ENCODE data around the gene ITGBL1. TPM values are rescaled to one million over a fixed set of nuclear protein-coding genes. Genes with fewer than 3 reads are reported as not detected.

ITGBL1 gene
- total and polyA plus RNA-seq, 7 donors, result 0.16 to 15.0 (median 1.6) TPM; not detected in 1

DNA sequence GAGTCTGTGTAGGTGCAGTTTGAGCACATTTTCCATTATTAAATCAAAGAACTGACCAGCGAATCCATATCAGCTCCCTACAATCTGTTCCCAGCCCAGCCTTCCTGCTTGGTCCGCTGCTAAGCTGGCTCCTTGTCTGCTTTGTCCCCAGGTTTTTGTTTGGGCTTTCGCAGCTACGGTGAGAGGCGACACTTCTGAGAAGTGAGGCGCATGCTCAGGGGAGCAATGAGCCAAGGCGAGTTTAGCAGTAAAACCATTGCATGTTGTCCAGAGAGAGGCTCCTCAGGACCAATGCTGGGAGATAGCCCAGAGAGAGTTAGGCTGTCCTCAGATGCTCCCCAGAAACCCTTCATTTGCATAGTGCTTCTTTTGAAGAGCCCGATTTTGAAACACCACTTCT lies 162.0 kb downstream of the ITGBL1 start:
- no peaks in the 10 kb centered on the region for H3K36me3 ChIP-seq
- WGBS, 2 donors, result 88 to 93% methylated on average over 8 of the region's 8 CpGs
- DNase-seq, result no peak

DNA sequence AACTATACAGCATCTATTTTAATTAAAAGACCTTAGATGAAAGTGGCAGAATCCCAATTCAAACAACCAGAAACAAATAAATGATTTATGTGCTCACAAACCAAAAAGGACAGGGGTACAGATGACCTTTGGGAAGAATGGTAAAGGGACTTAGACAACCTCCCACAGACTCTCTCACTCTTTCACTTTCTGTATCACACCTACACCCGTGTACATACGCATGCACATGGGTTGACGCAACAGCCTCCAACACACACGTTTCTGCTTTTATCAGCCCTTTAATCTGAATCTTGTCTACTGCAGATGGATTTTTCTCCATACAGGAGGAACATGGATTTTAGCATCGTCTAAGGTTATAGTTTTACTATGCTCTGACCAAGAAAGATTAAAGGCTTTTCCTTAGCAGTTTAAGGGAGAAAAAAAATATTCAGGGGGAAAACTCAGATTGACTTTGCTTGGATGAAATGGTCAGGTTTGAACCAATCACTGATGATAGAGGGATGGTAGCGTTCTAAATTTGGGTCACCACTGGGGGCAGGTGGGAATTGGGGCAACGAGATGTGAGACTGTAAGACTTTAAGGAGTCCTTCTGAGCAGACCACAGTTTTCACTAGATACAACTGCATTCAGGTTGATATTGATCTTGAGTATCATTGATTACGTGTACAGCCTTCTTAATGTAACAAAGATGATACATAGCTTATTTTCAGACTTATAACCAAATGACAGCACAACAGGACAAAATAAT lies 166.1 kb downstream of the ITGBL1 start:
- no peak for DNase-seq
- TF ChIP-seq EP300 (IDR thresholded peaks at IDR 0.05) (no peak), POLR2AphosphoS5 (IDR thresholded peaks at IDR 0.05) (no peak), POLR2A (IDR thresholded peaks at IDR 0.05) (no peak)
- TF ChIP-seq, protein P1, sequence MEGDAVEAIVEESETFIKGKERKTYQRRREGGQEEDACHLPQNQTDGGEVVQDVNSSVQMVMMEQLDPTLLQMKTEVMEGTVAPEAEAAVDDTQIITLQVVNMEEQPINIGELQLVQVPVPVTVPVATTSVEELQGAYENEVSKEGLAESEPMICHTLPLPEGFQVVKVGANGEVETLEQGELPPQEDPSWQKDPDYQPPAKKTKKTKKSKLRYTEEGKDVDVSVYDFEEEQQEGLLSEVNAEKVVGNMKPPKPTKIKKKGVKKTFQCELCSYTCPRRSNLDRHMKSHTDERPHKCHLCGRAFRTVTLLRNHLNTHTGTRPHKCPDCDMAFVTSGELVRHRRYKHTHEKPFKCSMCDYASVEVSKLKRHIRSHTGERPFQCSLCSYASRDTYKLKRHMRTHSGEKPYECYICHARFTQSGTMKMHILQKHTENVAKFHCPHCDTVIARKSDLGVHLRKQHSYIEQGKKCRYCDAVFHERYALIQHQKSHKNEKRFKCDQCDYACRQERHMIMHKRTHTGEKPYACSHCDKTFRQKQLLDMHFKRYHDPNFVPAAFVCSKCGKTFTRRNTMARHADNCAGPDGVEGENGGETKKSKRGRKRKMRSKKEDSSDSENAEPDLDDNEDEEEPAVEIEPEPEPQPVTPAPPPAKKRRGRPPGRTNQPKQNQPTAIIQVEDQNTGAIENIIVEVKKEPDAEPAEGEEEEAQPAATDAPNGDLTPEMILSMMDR (IDR thresholded peaks at IDR 0.05), result no peak
- no peaks in the 10 kb centered on the region for H3K27me3 ChIP-seq
- H3K4me3 ChIP-seq, result no peak overlapping the region
- H3K9me3 ChIP-seq, result no peaks in the 10 kb centered on the region
- H3K27ac ChIP-seq, result no peak overlapping the region
- intact Hi-C loops (cut with DNase I), result no loop called here
- no peaks in the 10 kb centered on the region for H3K36me3 ChIP-seq
- H3K4me1 ChIP-seq, result no peaks in the 10 kb centered on the region
- 75 to 89% methylated on average over 8 of the region's 8 CpGs for WGBS, 2 donors

More for the DNA sequence above, 162.0 kb downstream of the ITGBL1 start:
- Histone ChIP-seq H3K27me3 (no peaks in the 10 kb centered on the region), H3K4me1 (no peaks in the 10 kb centered on the region), H3K27ac (no peak overlapping the region), H3K4me3 (no peak overlapping the region), H3K9me3 (no peaks in the 10 kb centered on the region)
- no peak for TF ChIP-seq POLR2A (IDR thresholded peaks at IDR 0.05)
- TF ChIP-seq, protein P1 (IDR thresholded peaks at IDR 0.05), result no peak
- TF ChIP-seq EP300 (IDR thresholded peaks at IDR 0.05), result no peak
- no peak for TF ChIP-seq POLR2AphosphoS5 (IDR thresholded peaks at IDR 0.05)
- intact Hi-C loops (cut with DNase I), result no loop called here

DNA sequence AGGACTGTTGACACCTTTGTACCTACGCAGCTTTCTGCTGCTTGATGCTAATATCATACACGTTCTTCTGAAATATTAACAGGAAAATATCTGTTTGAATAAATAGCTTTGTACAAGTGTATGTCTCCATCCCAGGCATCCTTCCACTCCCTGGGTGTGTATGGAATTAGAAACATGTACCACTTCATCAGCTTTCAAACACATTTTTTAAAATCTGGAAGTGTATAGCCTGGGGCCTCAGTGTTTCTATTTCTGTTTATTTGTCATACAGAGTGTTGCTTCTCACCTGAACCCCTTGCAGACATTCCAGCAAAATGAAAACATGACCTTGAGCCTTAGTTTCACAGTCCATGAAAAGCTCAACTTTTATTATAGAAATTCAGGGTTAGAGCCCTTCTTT lies 168.6 kb downstream of the ITGBL1 start:
- no peaks in the 10 kb centered on the region for H3K27me3 ChIP-seq

DNA sequence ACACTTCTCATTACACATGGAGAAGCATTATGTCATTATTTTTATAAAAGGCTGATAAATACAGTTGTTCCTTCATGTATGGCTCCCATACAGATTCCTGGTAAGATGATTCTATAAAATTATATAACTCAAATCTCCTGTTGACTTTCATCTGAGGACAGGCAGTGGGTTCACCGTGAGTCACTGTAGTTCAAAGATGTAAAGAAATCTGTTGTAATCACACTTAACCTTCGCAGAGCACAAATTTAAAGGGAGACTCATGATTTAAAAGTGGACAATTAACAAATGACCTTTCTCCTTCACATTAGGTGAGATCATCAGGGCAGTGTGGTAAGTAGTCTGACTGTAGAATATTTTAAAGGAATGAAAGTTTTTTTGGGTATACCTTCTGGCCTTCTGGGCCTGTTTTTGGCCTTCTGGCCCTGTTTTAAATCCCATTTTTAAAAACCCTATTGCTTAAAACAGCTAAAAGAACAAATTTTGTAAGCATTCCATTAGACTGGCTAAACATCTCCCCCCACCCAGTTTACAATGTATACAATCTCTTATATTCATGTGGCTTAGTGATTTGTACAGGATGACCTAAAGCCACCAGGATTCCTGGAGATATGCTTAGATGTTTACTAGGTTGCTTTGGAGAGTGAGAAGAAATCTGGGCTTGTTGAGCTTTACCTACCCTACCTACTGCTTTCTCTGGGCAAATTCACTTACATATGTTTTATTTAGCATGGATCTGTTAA lies 171.2 kb downstream of the ITGBL1 start:
- TF ChIP-seq EP300 (IDR thresholded peaks at IDR 0.05), result no peak
- TF ChIP-seq POLR2A (IDR thresholded peaks at IDR 0.05), result no peak
- TF ChIP-seq POLR2AphosphoS5 (IDR thresholded peaks at IDR 0.05), result no peak
- TF ChIP-seq, protein P1 (IDR thresholded peaks at IDR 0.05), result no peak
- Histone ChIP-seq H3K4me3 (no peak overlapping the region), H3K4me1 (peaks cover 0 to 12% (median 4%) of the 10 kb centered on the region in 4 donors), H3K9me3 (no peaks in the 10 kb centered on the region), H3K27me3 (no peaks in the 10 kb centered on the region), H3K36me3 (no peaks in the 10 kb centered on the region), H3K27ac (peak overlapping the region in 3 of 4 donors; percentile 9 to 40 (median 30))
- DNase-seq, result no peak
- intact Hi-C loops (cut with DNase I), result no loop called here
- WGBS, 2 donors, result 11 to 53% methylated on average over 2 of the region's 2 CpGs

More for the DNA sequence above, 168.6 kb downstream of the ITGBL1 start:
- Histone ChIP-seq H3K4me1 (peaks cover 0 to 5% (median 0%) of the 10 kb centered on the region in 4 donors), H3K36me3 (no peaks in the 10 kb centered on the region), H3K4me3 (no peak overlapping the region), H3K27ac (no peak overlapping the region), H3K9me3 (no peaks in the 10 kb centered on the region)
- TF ChIP-seq EP300 (IDR thresholded peaks at IDR 0.05) (no peak), POLR2A (IDR thresholded peaks at IDR 0.05) (no peak), POLR2AphosphoS5 (IDR thresholded peaks at IDR 0.05) (no peak)
- TF ChIP-seq, protein P1 (IDR thresholded peaks at IDR 0.05), result no peak
- DNase-seq, result no peak
- intact Hi-C loops (cut with DNase I), result no loop called here
- 90 to 96% methylated on average over 2 of the region's 2 CpGs for WGBS, 2 donors

All from sigmoid colon (tissue), 7 donors.